DMS 273 treated with DMSO at 0.1 percent for 48 hours (cell line): ENCODE measurements around the gene NAMPT.
A peak's percentile ranks its signal among the peaks of the same experiment; 100 is the strongest.
"Not testable (repeated sequence)": the region's sequence is repeated elsewhere in the genome, so short reads cannot be mapped to it uniquely, and the experiment has no call there.

Experiments
- DNase-seq: peaks from one replicate; lab custom pipeline; 2025; lab: John Stamatoyannopoulos, UW

The NAMPT gene

GRCh38 chr7:106304568-106304967 is 19.8 kb upstream of the NAMPT start:
- DNase-seq: no peak

GRCh38 chr7:106298631-106299030 is 13.8 kb upstream of the NAMPT start:
- not testable (repeated sequence) for DNase-seq

GRCh38 chr7:106298155-106298554 is 13.4 kb upstream of the NAMPT start:
- DNase-seq: not testable (repeated sequence)

GRCh38 chr7:106294334-106294733 is 9.6 kb upstream of the NAMPT start:
- no peak for DNase-seq

- DNase-seq: no peak
Measured at GRCh38 chr7:106291247-106291646, 6.5 kb upstream of the NAMPT start.

GRCh38 chr7:106290319-106290718 is 5.5 kb upstream of the NAMPT start:
- no peak for DNase-seq

GRCh38 chr7:106289848-106290247 is 5.1 kb upstream of the NAMPT start:
- no peak for DNase-seq

- DNase-seq: no peak
Measured at GRCh38 chr7:106288263-106288662, 3.5 kb upstream of the NAMPT start.

- no peak for DNase-seq
Measured at GRCh38 chr7:106287786-106288185, 3.0 kb upstream of the NAMPT start.

- no peak for DNase-seq
Measured at GRCh38 chr7:106285855-106286492, 1.2 kb upstream of the NAMPT start.

- DNase-seq: peak; percentile 97
Measured at GRCh38 chr7:106285051-106285854, 470 bp upstream of the NAMPT start.

GRCh38 chr7:106283831-106284713 is 711 bp downstream of the NAMPT start:
- peak; percentile 32 for DNase-seq

GRCh38 chr7:106283501-106283830 is 1.3 kb downstream of the NAMPT start:
- DNase-seq: no peak

- no peak for DNase-seq
Measured at GRCh38 chr7:106282852-106283251, 1.9 kb downstream of the NAMPT start.

GRCh38 chr7:106282390-106282789 is 2.4 kb downstream of the NAMPT start:
- no peak for DNase-seq

GRCh38 chr7:106281585-106282318 is 3.0 kb downstream of the NAMPT start:
- no peak for DNase-seq

GRCh38 chr7:106281127-106281526 is 3.7 kb downstream of the NAMPT start:
- no peak for DNase-seq

- no peak for DNase-seq
Measured at GRCh38 chr7:106279425-106280197, 5.2 kb downstream of the NAMPT start.

GRCh38 chr7:106278695-106279094 is 6.1 kb downstream of the NAMPT start:
- DNase-seq: no peak

GRCh38 chr7:106277976-106278375 is 6.8 kb downstream of the NAMPT start:
- no peak for DNase-seq

GRCh38 chr7:106276513-106276912 is 8.3 kb downstream of the NAMPT start:
- DNase-seq: no peak
